PFSK-1 (cell line): ENCODE measurements around the gene RBBP8NL.

ENCODE experiments used
- POLR2AphosphoS5 ChIP-seq: IDR thresholded peaks from 2 replicates; pipeline ENCODE4 v1.6.1; 2012; ENCODE audit warnings: low read depth, mild to moderate bottlenecking, control low read depth, low read length, moderate library complexity
- TF ChIP-seq, protein P1 (sequence below), 2 experiments: IDR thresholded peaks; 2 replicates each; pipeline versions ENCODE4 v1.6.1 to v1.8.0; 2011 to 2012; ENCODE audit warnings: low read depth in 2 of 2, low read length in 2 of 2, control low read depth in 1 of 2, inconsistent platforms in 1 of 2, mild to moderate bottlenecking in 1 of 2, moderate library complexity in 1 of 2; ENCODE audit not compliant: insufficient read depth in 1 of 2

DNA sequence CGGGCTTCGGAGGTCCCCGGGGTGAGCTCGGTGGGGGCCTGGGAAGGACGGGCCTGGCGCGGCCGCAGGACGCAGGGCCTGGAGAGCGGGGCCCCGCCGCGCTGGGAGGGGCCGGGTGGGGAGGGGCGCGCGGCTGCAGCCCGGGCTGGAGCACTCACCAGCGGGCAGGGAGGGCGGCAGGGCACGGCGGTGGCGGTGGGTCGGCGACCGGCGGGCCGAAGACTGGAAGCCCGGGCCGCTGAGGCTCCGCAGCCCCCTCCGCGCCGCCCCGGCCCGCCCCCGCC, 48.4 kb upstream of the RBBP8NL start, which contains the start of gene GATA5:
- no peak for TF ChIP-seq POLR2AphosphoS5
- TF ChIP-seq, protein P1, sequence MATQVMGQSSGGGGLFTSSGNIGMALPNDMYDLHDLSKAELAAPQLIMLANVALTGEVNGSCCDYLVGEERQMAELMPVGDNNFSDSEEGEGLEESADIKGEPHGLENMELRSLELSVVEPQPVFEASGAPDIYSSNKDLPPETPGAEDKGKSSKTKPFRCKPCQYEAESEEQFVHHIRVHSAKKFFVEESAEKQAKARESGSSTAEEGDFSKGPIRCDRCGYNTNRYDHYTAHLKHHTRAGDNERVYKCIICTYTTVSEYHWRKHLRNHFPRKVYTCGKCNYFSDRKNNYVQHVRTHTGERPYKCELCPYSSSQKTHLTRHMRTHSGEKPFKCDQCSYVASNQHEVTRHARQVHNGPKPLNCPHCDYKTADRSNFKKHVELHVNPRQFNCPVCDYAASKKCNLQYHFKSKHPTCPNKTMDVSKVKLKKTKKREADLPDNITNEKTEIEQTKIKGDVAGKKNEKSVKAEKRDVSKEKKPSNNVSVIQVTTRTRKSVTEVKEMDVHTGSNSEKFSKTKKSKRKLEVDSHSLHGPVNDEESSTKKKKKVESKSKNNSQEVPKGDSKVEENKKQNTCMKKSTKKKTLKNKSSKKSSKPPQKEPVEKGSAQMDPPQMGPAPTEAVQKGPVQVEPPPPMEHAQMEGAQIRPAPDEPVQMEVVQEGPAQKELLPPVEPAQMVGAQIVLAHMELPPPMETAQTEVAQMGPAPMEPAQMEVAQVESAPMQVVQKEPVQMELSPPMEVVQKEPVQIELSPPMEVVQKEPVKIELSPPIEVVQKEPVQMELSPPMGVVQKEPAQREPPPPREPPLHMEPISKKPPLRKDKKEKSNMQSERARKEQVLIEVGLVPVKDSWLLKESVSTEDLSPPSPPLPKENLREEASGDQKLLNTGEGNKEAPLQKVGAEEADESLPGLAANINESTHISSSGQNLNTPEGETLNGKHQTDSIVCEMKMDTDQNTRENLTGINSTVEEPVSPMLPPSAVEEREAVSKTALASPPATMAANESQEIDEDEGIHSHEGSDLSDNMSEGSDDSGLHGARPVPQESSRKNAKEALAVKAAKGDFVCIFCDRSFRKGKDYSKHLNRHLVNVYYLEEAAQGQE (IDR thresholded peaks at IDR 0.05; ENCODE audit: insufficient read depth in 1 of 2, low read depth in 2 of 2, low read length in 2 of 2), result no peak
